ENCODE data around the gene PLAU.

PLAU gene

GRCh38 chr10:73866621-73867020 lies 44.3 kb upstream of the PLAU start:
- TF ChIP-seq CTCF (IDR thresholded peaks at IDR 0.05; ENCODE audit: control insufficient read depth, insufficient read depth, low read depth, low read length, missing control alignments): no peak
- no peak overlapping the region for H3K4me3 ChIP-seq (ENCODE audit: control insufficient read depth, low read depth, low read length)
- no peak for DNase-seq (ENCODE audit: low read depth)

- no peak for TF ChIP-seq CTCF (IDR thresholded peaks at IDR 0.05; ENCODE audit: control insufficient read depth, insufficient read depth, low read depth, low read length, missing control alignments)
- no peak for DNase-seq (ENCODE audit: low read depth)
- H3K4me3 ChIP-seq (ENCODE audit: control insufficient read depth, low read depth, low read length): no peak overlapping the region
Observed at GRCh38 chr10:73867126-73867807, 43.7 kb upstream of the PLAU start.

- H3K4me3 ChIP-seq (ENCODE audit: control insufficient read depth, low read depth, low read length): no peak overlapping the region
- no peak for TF ChIP-seq CTCF (IDR thresholded peaks at IDR 0.05; ENCODE audit: control insufficient read depth, insufficient read depth, low read depth, low read length, missing control alignments)
- no peak for DNase-seq (ENCODE audit: low read depth)
Observed at GRCh38 chr10:73867871-73868631, 42.9 kb upstream of the PLAU start.

GRCh38 chr10:73868655-73869195 lies 42.2 kb upstream of the PLAU start:
- no peak overlapping the region for H3K4me3 ChIP-seq (ENCODE audit: control insufficient read depth, low read depth, low read length)
- TF ChIP-seq CTCF (IDR thresholded peaks at IDR 0.05; ENCODE audit: control insufficient read depth, insufficient read depth, low read depth, low read length, missing control alignments): no peak
- no peak for DNase-seq (ENCODE audit: low read depth)

GRCh38 chr10:73871295-73872189 lies 39.4 kb upstream of the PLAU start:
- TF ChIP-seq CTCF (IDR thresholded peaks at IDR 0.05; ENCODE audit: control insufficient read depth, insufficient read depth, low read depth, low read length, missing control alignments): no peak
- no peak for DNase-seq (ENCODE audit: low read depth)
- H3K4me3 ChIP-seq (ENCODE audit: control insufficient read depth, low read depth, low read length): no peak overlapping the region

GRCh38 chr10:73872190-73872710 lies 38.7 kb upstream of the PLAU start:
- H3K4me3 ChIP-seq (ENCODE audit: control insufficient read depth, low read depth, low read length): peak overlapping the region; percentile 7
- TF ChIP-seq CTCF (IDR thresholded peaks at IDR 0.05; ENCODE audit: control insufficient read depth, insufficient read depth, low read depth, low read length, missing control alignments): peak; percentile 72
- no peak for DNase-seq (ENCODE audit: low read depth)

Data from AG09309 (cell line).